Hepatocyte (in vitro differentiated cells): ENCODE measurements around the gene RYK.

Experiments
- EZH2 ChIP-seq: fragments of 200-600 bp; sonication (generic); IDR thresholded peaks from 2 replicates; pipeline ENCODE4 v1.6.1; 2016; ENCODE audit warnings: antibody characterized with exemption, mild to moderate bottlenecking, borderline replicate concordance
- EZH2phosphoT487 ChIP-seq: fragments of 200-600 bp; sonication (generic); IDR thresholded peaks from one replicate; pipeline ENCODE4 v1.6.1; 2018; ENCODE audit warnings: antibody characterized with exemption, mild to moderate bottlenecking, low read depth, moderate library complexity; ENCODE audit not compliant: unreplicated experiment, severe bottlenecking
- TF ChIP-seq, protein P1 (sequence below): fragments of 200-600 bp; sonication (generic); IDR thresholded peaks from 2 replicates; pipeline ENCODE4 v1.5.1; 2016; ENCODE audit warnings: antibody characterized with exemption, mild to moderate bottlenecking; ENCODE audit not compliant: poor library complexity

DNA sequence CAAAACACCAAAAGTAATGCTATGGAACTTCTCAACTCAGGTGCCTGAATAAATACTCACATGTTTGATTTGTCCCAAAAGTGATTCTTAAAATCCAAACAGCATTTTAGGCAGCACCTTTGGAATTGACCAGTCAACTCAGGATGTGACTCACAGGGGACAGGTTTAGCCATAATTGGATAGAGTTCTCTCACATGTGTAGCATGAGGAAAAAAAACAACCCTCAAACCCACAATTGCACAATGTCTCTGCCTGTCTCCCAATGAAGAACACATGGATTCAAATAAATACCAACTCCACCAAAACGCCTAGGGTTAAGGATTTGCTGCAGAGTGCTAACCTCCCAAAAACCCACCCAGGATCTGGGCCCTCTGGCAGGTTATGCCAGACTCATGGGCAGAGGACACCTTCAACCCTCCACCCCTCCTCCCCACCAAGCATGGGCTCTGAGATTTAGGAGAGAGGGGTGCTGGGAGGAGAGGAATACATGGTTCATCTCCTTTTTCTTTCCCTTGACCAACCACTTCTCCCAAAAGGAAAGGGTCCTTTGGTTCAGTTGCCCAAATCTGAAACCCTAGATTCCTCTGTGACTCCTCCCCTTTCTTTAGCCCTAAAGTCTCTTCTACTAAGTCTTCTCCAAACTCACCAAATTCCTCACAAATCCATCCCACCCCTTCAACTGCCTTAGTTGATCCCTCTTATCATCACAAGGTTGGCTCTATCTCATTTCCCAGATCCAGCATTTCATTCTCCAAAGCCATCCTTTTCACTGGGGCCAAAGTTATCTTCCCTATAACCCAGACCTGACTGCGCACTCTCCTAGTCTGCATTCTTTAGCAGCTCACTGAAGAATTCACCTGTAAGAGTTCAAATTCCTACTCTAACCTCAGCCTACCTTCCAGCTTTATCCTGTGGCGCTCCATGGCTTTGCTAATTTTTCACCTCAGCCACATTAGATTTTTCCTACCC is 7.7 kb downstream of the RYK start:
- TF ChIP-seq, protein P1, sequence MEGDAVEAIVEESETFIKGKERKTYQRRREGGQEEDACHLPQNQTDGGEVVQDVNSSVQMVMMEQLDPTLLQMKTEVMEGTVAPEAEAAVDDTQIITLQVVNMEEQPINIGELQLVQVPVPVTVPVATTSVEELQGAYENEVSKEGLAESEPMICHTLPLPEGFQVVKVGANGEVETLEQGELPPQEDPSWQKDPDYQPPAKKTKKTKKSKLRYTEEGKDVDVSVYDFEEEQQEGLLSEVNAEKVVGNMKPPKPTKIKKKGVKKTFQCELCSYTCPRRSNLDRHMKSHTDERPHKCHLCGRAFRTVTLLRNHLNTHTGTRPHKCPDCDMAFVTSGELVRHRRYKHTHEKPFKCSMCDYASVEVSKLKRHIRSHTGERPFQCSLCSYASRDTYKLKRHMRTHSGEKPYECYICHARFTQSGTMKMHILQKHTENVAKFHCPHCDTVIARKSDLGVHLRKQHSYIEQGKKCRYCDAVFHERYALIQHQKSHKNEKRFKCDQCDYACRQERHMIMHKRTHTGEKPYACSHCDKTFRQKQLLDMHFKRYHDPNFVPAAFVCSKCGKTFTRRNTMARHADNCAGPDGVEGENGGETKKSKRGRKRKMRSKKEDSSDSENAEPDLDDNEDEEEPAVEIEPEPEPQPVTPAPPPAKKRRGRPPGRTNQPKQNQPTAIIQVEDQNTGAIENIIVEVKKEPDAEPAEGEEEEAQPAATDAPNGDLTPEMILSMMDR = no peak
- TF ChIP-seq EZH2 (no peak), EZH2phosphoT487 (no peak)
